Stimulated activated CD8-positive, alpha-beta memory T cell treated with anti-CD3 and anti-CD28 coated beads, Interleukin-7, amount 100 ng/mL, for 48 hours (primary cell): ENCODE data around the gene CDK15.

ENCODE experiments used
- DNase-seq, 2 donors: peaks; one replicate each; pipeline ENCODE4 v3.0.0-alpha.2; 2020; ENCODE audit warnings: low read depth in 1 of 2; ENCODE audit errors: extremely low read depth in 1 of 2

Gene CDK15

DNA sequence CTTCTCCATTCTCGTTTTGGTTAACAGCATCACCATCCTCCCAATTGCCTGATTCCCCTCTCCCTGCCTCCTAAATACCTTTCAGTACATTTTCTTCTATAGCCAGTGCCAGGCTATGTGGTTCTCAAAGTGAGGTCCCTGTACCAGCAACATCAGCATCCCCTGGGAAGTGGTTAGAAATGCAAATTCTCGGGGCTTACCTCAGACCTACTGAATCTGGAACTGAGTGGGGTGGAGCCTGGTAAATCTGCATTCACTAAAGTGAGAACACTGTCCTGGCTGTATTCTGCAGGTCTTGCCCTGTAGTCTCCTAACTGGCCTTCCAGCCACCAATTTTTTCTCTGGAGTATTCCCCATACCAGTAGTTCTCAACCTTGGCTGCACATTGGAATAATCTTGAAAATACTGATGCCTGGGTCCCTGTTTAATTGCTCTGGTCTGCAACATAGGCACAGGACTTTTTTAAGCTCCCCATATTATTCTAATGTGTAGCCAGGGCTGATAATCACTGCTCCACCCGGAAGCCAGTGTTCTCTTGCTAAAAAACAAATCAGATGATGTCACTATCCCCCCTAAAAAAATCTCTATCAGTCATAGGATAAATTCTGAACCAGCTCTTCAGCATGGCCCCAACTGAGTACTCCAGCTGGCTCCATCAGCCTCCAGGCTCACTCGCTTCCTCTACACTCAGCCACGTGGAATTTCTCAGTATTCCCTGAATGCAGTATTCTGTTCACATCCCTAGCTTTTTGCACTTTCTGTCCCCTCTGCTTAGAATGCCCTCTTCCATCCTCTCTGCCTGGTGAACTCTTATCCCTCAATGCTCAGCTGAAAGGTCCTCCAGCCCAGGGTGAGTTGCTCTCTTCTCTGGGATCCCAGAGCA, 98.4 kb downstream of the CDK15 start:
- DNase-seq: no peak

DNA sequence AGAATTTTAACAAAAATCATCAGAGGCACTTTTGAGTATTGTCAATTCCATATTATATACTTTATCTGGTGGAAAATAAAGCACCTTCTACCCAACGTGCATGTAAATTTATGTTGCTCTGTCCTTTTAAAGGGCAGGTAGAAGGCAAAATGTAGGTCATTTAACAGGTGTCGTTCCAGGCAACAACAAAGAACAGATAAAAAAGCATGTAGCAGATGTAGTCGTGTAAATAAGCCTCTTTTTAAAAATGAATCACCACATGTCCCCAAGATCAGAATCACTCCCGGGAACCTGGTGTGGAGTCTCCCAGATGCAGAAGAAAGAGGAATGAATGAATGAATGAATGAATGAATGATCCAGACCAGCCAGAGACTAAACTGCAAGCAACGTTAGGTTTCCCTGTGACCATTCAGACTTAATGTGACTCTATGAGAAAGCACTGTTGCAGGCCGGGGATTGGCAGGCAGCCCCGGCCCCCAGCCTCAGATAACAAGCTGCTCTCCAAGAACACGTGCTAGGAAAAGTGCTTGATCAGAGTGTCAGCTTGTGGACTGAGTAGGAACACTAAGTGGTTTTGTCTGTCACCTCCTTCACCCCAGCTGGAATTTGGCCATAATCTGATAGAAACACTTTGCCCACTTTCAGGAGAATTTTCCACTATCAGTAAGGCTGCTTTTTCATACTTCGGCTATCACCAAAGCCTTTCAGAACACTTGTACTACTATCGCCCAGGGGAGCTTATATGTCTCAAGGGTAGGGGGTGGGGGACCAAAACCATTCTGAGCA, 100.6 kb downstream of the CDK15 start:
- DNase-seq: no peak

DNA sequence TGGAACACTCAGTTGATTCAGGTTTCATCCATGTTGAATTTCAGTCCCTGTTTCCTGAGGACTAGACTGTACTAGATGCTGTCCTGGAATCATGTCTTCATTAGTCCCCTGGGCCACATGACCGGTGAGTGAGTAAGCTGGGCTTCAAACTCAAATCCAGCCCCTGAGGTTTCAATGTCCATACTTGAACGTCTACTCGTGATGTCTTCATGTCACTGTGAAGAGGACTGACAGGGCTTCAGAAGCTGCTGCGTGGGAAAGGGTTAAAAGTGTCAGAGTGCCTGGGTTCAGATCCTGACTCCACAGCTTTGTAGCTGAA, 101.2 kb downstream of the CDK15 start:
- DNase-seq: no peak

DNA sequence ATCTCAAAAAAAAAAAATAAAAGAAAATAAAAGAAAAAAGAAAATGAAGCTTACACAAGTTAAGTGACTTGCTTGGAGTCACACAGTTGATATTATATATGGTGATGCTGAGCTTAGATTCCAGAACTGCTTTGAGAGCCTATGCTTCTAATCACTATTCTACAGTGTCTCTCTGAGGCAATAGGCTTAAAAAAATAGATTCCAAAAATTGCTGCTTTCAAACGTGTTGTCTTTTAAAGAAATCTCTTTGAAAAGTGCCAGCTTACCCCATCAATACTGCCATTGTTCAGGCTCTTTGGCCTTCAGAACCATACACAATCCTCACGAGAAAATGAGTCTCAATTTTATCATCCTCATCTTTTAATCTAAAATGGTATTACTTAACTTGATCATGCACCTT, 102.6 kb downstream of the CDK15 start:
- DNase-seq: no peak

DNA sequence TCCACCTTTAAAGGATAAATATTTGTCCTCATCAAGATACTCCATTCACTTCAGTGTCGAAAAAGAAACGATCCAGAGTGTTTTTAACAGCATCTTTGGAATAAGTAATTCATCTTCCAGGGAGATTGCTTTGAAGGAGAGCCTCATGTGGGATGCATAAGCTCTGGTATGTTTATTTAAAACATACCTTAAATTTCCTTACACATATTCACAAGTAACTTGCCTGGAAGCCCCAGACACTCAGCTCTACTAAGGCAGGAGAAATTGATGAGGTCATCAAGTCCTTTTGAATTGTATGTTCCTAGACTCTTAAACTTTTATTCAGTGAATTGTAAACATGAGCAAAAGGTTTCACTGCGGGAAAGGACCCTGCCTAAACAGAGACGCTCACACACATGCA, 103.0 kb downstream of the CDK15 start:
- no peak for DNase-seq

DNA sequence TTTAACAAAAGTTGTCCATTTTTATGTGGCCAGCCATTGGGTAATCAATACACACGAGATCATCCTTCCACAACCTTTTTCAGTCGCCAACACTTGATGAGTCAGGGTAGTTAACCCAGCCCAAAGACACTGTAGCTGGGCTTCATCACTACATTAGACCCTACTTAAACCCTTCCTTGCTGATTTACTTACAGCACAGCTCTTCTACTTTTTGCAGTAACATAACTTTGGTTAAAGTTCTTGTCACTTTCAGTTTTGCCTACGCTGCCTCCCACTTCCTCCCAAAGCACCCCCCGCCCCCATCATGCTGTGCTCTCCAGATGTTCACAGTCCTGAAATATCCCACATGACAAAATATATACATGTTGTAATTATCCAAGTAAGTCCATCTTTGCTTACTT, 103.6 kb downstream of the CDK15 start:
- no peak for DNase-seq

DNA sequence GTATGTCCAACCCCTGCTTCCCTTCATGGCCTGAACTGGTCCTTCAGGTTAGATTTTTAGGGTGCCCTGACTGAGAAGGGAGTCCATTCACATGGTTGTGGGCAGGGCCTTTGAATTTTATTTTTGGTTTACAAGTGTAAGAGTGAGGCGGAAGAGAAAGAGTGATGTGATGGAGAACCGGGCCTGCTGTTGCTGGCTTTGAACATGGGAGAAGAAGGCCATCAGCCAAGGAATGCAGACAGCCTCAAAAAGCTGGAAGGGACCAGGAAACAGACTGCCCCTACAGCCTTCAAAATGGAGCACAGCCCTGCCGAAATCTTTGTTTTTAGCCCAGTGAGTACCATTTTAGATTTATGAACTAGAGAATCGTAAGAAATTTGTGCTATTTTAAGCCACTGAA, 105.0 kb downstream of the CDK15 start:
- no peak for DNase-seq

DNA sequence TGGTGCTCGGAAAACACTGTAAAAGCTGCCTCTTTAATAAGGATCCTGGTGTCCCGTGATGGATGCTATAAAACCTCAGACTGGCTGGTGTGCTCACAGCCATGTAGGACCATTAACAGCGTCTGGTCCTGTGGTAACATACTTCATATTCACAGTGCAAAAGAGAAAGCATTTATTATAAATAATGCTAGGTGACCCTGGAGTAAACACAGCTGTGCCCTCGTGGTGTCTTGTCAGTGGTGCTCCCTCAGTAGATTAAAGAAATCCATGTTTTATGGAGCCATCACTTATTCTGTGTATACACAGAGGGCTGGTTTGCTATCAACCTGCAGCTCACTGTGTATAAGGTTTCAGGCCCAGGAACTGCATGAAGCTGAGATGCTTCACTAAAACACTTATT, 106.9 kb downstream of the CDK15 start:
- no peak for DNase-seq

DNA sequence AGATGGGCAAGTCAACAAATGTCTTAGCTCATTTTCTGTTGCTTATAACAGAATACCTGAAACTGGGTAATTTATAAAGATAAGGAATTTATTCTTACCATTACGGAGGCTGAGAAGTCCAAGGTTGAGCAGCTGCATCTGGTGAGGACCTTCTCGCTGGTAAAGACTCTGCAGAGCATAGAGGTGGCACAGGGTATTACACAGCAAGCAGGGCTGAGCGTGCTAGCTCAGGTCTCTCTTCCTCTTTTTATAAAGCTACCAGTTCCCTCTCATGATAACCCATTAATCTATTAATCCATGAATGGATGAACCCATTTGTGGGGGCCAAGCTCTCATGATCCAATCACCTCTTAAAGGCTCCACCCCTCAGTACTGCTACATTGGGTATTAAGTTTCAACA, 109.1 kb downstream of the CDK15 start:
- no peak for DNase-seq

DNA sequence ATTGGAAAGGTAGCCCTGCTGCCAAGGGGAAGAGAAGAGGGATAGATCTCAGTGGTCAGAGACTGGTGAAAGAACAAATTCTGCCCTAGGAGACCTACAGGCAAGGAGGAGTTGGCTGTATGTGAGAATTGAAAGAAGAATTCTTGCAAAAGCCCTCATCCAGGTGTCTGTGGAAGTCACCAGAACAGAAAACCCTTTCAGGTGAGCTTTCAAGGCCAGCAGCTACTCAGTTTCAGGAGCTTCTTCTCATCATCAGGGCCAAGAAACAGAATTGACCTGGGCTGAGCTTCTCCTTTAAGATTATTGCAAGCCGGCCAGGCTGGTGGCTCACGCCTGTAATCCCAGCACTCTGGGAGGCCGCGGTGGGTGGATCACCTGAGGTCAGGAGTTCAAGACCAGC, 110.2 kb downstream of the CDK15 start:
- no peak for DNase-seq

DNA sequence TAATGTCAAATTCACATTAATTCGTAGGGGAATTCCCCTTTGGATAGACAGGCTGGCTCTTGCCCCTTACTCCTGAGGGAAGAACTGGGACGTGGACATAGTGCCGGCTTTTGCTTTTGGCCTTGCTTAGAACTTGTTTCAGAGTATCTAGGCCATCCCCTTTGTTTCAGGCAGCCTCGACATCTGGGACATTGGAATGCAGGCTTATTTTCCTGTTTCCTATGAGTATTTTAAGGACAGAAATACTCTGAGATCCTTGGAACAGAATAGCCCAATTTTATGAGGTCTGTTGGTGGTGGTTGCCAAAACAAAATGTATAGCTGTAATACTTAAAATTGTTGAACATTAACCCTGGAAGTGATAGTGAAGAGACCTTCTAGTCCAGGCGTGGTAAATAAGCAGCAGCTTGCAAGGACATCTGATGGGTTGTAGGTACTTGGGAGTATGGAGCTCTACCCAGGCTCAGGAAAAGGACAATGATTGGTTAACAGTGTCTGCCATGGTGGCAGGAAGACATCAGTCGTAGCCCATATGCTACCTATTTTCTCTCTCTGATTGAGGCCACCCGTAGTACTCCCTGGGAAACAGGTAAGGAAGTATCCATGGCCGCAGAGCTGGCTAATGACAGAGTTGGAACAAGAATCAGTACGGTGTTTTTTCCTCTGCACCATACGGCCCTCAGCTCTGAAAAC, 112.4 kb downstream of the CDK15 start:
- no peak for DNase-seq

DNA sequence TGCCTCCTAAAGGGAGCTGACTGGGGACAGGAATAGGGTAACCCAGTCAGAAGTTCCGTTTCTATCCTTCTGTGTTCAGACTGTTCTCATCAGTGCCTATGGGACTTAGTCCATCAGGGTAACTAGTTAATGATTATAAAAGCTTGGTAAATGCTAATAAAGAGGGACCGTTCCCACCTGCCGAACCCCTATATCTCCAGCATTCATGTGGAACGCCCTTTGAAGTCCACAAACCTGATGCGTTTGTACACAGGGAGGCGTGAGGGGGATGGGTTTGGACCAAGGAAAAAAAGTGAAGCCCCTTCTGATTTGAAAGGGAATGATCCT, 112.9 kb downstream of the CDK15 start:
- no peak for DNase-seq

DNA sequence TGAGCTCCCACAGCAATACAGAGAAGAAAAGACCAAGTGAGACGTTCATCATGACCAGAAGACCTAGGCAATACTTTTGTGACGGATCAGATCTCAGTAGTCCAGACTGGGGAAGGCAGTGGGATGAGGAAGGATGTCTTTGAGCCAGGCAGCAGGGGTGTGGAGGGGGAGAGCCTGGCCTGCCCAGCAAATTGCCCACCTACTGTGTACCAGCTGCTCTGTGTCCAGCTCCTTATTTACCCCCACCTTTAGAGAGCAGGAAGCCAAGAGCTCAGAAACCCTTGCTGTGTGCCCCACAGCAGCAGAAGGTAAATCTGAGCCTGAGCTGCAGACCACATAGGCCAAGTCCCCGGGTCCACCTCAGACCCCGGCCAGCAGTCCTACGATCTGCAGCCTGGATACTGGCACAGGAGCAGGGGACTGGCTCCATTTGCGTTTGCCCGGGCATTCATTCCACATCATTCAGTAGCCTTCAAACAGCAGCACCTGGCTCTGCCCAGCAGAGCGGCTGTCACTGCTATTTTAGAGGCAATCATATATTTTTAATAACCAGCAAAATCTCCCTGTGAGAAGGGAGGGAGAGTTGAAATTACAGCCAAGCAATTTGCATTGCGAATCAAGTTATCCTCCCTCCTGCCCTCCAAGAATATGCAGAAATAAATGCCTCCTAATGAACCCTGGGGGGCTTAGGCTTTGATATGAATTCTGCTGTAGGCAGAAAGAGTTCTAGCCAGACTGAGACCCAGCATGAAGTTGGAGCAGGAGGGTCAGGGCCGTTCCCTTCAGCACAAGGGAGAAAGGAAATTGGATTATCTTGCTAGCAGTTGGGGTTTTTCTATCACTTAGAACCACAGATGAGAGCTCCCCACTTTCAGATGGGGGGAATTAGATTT, 117.3 kb downstream of the CDK15 start:
- DNase-seq: no peak

DNA sequence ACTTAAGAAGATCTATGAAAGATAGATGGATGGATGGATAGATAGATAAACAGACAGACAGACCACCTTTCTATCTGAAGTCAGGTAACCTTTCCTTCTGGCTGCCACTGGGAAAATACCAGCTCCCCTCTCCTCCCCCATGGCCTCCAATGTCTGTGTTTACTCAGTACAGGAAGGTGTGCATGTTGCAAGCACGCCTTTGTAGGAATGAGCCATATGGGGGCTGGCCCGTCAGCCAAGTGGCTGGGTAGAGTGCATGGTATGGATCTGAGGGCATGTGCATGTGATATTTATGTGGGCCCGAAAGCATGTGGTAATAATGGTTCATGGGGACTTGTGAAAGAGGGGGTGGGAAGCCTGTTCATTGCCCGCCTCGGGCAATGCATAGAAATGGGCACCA, 118.1 kb downstream of the CDK15 start:
- no peak for DNase-seq

DNA sequence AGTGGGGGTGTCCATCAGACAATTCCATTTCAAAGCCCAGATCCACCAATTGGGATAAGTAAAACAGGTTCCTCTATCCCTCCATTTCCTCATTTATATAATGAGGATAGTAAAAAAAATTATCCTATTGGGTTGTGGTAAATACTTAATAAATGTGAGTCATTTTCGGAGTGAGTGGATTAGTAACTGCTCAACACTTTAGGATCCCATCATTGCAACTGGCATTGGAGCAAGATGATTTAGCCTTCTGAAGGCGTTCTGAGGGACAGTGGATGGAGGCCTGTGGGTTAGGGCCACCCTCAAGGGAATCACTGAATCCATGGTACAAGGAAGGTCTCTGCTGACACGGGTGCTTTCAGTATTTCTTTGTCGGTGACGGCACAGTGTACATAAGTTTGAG, 118.7 kb downstream of the CDK15 start:
- DNase-seq: no peak

DNA sequence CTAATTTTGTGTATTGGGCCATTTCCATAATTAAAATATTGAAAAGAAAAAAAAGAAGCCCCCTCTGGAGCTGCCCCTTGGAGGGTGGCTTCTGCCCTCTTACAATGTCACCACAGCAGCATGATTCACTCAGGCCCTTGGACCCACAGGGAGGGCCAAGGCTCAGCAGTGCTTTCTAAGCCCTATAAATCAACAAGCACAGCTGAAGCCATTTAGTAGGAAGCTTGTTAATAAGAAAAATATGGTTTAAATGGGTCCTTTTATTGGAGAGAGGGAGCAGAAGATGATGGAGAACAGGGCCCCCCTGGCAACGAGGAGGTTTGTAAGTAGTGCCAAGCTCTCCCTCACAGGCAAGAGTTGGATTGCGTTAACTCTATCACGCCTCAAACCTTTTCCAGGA, 119.7 kb downstream of the CDK15 start:
- DNase-seq: no peak

DNA sequence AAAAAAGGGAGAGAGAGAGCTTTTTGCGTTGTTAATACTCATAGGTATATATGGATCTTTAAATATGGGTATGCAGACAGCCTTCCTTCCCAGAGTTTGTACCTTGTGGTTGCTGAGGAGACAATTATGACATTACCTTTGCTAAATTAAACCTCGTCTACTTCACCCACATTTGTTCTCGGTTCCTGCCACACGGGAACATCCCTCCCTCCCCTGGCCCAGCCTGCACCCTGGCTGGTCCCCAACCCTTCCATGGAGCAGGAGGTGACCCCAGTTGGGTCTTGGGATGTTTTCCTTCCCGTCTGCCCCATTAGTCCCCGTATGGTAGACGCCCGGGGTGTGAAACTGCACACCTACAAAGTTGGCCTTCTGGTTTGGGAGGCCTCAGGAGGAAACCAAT, 122.0 kb downstream of the CDK15 start:
- DNase-seq: no peak

DNA sequence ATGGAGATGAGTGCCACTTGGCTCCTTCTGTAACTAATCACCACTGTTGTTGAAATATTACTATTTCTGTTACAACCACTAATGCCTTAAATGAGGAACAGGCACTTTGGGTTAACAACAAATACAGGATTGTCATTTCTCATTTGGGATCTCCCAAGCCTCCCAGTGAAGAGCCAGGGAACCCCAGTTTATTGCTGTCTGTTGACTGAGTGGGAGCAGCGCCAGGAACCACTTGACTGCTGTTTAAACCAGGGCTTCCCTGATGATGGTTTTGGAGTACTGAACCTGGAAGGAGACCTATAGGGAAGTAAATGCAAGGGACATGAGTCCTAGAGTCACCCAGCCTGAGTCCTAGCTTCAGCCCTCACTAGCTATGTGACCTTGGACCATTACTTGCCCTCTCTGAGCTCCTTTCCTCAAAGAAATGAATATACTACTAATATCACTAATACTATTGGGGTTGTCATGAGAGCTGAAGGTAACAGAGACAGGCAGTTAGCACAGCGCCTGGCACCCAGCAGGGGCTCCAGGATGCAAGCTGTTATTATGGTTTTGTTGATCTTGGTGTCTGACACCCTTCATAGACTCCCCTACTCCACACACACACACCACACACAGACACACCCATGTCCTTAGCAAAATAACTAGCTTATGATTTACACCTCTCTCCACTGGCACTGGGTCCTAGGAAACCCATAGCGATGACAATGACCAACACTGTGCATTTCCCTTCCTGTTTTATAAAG, 123.1 kb downstream of the CDK15 start:
- no peak for DNase-seq

DNA sequence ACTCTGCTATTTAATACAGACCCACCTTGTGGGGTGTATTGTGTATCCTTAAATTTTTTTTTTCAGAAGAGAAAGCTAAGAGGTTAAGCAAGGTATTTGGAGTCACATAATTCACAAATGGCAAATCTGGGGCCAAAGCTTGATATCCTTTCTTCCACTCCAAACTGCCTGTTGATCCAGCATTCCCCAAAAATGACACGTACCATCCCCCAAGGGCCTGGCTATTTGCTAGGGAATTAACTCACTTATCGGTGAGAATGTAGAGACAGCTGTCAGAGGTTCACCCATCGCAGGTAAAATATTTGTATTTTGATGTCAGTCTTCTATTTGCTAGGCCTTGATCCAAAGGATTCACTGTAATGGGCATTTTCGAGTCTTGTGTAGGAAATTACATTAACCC, 123.7 kb downstream of the CDK15 start:
- no peak for DNase-seq

DNA sequence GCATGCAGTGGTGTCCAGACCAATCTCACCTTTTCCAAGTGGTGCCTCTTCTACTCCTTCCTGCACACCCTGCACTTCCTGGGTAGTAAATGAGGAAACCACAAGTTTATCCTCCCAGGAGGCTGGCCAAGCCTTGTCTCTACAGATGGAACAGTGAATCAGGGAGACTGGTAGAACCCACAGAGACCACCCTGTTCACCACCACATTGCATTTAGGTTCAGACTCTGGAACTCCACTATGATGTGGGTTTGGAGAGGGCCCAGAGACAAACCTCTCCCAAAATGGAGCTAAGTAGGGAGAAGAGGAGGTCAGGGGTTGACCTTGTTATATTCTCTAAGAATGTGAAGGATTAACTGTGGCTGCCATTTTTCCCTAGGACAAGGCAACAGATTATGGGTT, 124.5 kb downstream of the CDK15 start:
- DNase-seq: no peak
